ENCODE measurements around the gene ADGRA3.

- TF ChIP-seq TCF7L2 (IDR thresholded peaks at IDR 0.05; ENCODE audit: borderline replicate concordance, low read depth, low read length) (no peak), ATF2 (tag by site-specific recombination; IDR thresholded peaks at IDR 0.05; ENCODE audit: low read depth) (no peak), CTCF (tag by site-specific recombination; IDR thresholded peaks at IDR 0.05) (no peak), ZNF473 (tag by site-specific recombination; IDR thresholded peaks at IDR 0.05) (no peak), IKZF3 (tag by site-specific recombination; IDR thresholded peaks at IDR 0.05) (no peak), ZNF248 (tag by site-specific recombination; IDR thresholded peaks at IDR 0.05) (no peak), ZNF639 (tag by site-specific recombination; IDR thresholded peaks at IDR 0.05) (no peak), ZNF175 (tag by site-specific recombination; IDR thresholded peaks at IDR 0.05) (no peak), ZNF10 (tag by site-specific recombination; IDR thresholded peaks at IDR 0.05) (no peak), ZNF280C (tag by site-specific recombination; IDR thresholded peaks at IDR 0.05) (no peak), YY1 (tag by site-specific recombination; IDR thresholded peaks at IDR 0.05) (no peak), ZSCAN18 (tag by site-specific recombination; IDR thresholded peaks at IDR 0.05) (no peak), ZNF335 (tag by site-specific recombination; conservative IDR thresholded peaks at IDR 0.05) (no peak)
Measured at GRCh38 chr4:22531311-22532019, 15.6 kb upstream of the ADGRA3 start.

Data from HEK293 (cell line).